OCI-LY3 (cell line): ENCODE data around the gene UPF1.

Experiments used
- H2AFZ ChIP-seq: fragments of 200-600, 300-600 bp; shearing (Covaris generic); 2 replicates; pipeline ENCODE4 v1.6.0; 2014; ENCODE audit warnings: antibody characterized with exemption, low read depth, low read length
- H3K27ac ChIP-seq: fragments of 200-600, 300-600 bp; sonication (generic); 2 replicates; pipeline ENCODE4 v1.5.1; 2014; ENCODE audit warnings: mild to moderate bottlenecking, low read length, moderate library complexity, mixed read lengths
- H3K27me3 ChIP-seq: fragments of 200-600, 300-600 bp; sonication (generic); 2 replicates; pipeline ENCODE4 v1.6.1; 2014; ENCODE audit warnings: low read depth, low read length, mixed read lengths
- H3K36me3 ChIP-seq: fragments of 200-600, 300-600 bp; sonication (generic); replicated peaks from 2 replicates; pipeline ENCODE3; 2014; ENCODE audit warnings: low read depth, low read length, mixed read lengths
- H3K4me1 ChIP-seq: fragments of 300-600, 200-600 bp; sonication (generic); 2 replicates; pipeline ENCODE4 v1.6.1; 2014; ENCODE audit warnings: low read length, mixed read lengths
- H3K4me2 ChIP-seq: fragments of 200-600, 300-600 bp; sonication (generic); 2 replicates; pipeline ENCODE4 v1.6.1; 2014; ENCODE audit warnings: low read length, mixed read lengths
- H3K4me3 ChIP-seq: fragments of 300-600, 200-600 bp; sonication (generic); 2 replicates; pipeline ENCODE4 v1.5.1; 2014; ENCODE audit warnings: antibody characterized with exemption, mild to moderate bottlenecking, low read length, moderate library complexity
- H3K79me2 ChIP-seq: fragments of 300-600, 200-600 bp; shearing (Covaris generic); 2 replicates; pipeline ENCODE4 v1.6.1; 2014; ENCODE audit warnings: mild to moderate bottlenecking, low read length, mixed read lengths
- H3K9ac ChIP-seq: fragments of 300-600, 200-600 bp; shearing (Covaris generic); 2 replicates; pipeline ENCODE4 v1.6.0; 2014; ENCODE audit warnings: mild to moderate bottlenecking, low read length, moderate library complexity
- H3K9me3 ChIP-seq: fragments of 200-600, 300-600 bp; shearing (Covaris generic); 2 replicates; pipeline ENCODE4 v1.6.1; 2014; ENCODE audit warnings: low read length, mixed read lengths; ENCODE audit not compliant: insufficient read depth
- H4K20me1 ChIP-seq: fragments of 200-600, 300-600 bp; sonication (generic); 2 replicates; pipeline ENCODE4 v1.6.1; 2016; ENCODE audit warnings: low read length, mixed read lengths; ENCODE audit not compliant: insufficient read depth
- EZH2phosphoT487 ChIP-seq: fragments of 200-600 bp; shearing (Covaris generic); IDR thresholded peaks from 2 replicates; pipeline ENCODE4 v1.6.1; 2018; ENCODE audit warnings: antibody characterized with exemption, mixed run types, low read depth
- TF ChIP-seq, protein P1 (sequence below): fragments of 200-600, 300-600 bp; sonication (generic); IDR thresholded peaks from 2 replicates; pipeline ENCODE4 v1.5.1; 2014; ENCODE audit warnings: antibody characterized with exemption, low read length, low read depth

UPF1 gene

DNA sequence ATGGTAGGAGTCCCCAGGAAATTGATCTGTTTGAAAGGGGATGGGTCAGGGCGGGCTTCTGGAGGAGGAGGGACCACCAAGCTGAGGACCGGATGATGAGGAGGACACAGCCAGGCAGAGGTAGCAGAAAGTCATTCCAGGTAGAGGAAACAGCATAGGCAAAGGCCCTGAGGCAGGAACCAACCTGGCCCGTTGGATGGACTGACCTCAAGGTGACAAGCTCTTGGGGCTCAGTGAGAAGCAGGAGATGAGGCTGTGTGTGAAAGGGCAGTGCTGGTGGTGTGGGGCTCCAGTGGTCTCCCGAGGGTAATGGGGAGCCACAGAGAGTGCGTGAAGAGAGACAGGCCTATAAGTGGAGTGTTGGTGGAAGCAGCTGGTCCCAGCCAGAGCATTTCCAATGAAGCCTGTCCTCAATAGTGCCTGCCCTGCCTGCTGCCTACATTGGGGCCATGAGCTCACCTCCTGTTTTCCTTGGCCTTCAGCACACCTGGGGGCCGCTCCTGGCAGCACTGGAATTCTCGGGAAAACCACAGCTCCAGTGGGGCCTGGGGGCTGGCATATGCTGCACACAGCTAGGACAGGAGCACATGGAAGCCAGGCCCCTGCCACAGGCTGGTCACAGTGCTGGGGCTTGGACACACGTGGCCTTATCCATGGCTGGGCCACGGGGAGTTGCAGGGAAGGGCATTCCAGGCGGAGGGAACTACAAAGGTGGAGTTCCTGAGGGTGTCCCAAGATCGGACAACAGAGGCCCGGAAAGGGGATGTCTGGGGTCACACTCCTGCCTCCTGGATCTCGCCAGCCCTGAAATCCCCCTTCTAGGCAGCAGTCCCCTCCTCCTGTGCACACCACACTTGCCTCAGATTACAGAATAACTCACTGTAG lies 38.4 kb upstream of the UPF1 start:
- Histone ChIP-seq H3K27me3 (peaks cover 59% of the 10 kb centered on the region), H4K20me1 (no peaks in the 10 kb centered on the region), H3K4me2 (no peak overlapping the region), H3K9me3 (no peaks in the 10 kb centered on the region), H3K27ac (no peak overlapping the region), H3K36me3 (no peaks in the 10 kb centered on the region), H3K9ac (no peak overlapping the region), H3K4me3 (no peak overlapping the region), H3K79me2 (no peaks in the 10 kb centered on the region), H2AFZ (no peak overlapping the region), H3K4me1 (peaks cover 31% of the 10 kb centered on the region)
- no peak for TF ChIP-seq EZH2phosphoT487
- TF ChIP-seq, protein P1, sequence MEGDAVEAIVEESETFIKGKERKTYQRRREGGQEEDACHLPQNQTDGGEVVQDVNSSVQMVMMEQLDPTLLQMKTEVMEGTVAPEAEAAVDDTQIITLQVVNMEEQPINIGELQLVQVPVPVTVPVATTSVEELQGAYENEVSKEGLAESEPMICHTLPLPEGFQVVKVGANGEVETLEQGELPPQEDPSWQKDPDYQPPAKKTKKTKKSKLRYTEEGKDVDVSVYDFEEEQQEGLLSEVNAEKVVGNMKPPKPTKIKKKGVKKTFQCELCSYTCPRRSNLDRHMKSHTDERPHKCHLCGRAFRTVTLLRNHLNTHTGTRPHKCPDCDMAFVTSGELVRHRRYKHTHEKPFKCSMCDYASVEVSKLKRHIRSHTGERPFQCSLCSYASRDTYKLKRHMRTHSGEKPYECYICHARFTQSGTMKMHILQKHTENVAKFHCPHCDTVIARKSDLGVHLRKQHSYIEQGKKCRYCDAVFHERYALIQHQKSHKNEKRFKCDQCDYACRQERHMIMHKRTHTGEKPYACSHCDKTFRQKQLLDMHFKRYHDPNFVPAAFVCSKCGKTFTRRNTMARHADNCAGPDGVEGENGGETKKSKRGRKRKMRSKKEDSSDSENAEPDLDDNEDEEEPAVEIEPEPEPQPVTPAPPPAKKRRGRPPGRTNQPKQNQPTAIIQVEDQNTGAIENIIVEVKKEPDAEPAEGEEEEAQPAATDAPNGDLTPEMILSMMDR, result no peak

DNA sequence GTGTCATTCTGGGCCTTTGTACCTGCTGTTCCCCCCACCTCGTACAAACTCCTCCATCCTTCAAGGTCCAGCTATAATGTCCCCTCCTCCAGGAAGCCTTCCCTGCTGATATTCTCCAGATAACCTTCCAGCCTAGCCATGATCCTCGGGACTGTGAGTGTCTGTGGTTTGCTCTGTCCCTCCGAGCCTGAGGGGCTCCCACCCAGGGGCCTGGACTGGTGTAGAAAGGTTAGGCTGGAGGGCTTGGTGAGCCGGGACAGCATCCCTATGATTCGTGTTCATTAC lies 37.8 kb upstream of the UPF1 start:
- TF ChIP-seq EZH2phosphoT487, result no peak
- TF ChIP-seq, protein P1, result no peak
- H2AFZ ChIP-seq, result no peak overlapping the region
- H4K20me1 ChIP-seq, result no peaks in the 10 kb centered on the region
- no peaks in the 10 kb centered on the region for H3K79me2 ChIP-seq
- no peaks in the 10 kb centered on the region for H3K36me3 ChIP-seq
- no peaks in the 10 kb centered on the region for H3K9me3 ChIP-seq
- no peak overlapping the region for H3K27ac ChIP-seq
- no peak overlapping the region for H3K4me2 ChIP-seq
- H3K4me1 ChIP-seq, result peaks cover 30% of the 10 kb centered on the region
- no peak overlapping the region for H3K4me3 ChIP-seq
- peaks cover 63% of the 10 kb centered on the region for H3K27me3 ChIP-seq
- no peak overlapping the region for H3K9ac ChIP-seq

DNA sequence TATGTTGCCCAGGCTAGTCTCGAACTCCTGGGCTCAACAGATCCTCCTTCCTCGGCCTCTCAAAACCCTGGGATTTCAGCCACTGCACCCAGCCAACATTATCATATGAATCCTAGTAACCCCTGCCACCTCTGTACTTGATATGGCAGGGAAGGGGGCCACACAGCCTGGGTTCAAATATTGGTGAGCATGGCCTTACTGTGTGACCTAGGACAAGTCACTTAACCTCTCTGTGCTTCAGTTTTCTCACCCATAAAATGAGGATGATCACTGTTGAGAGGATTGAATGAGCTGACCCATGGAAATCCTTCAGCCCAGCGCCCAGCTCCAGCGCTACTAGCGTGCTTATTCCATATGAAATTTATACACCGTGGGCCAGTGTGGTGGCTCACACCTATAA lies 37.1 kb upstream of the UPF1 start:
- TF ChIP-seq EZH2phosphoT487, result no peak
- TF ChIP-seq, protein P1, result no peak
- no peaks in the 10 kb centered on the region for H3K36me3 ChIP-seq
- H3K4me3 ChIP-seq, result no peak overlapping the region
- no peaks in the 10 kb centered on the region for H3K79me2 ChIP-seq
- peaks cover 23% of the 10 kb centered on the region for H3K4me1 ChIP-seq
- H3K9ac ChIP-seq, result no peak overlapping the region
- H3K27me3 ChIP-seq, result peaks cover 66% of the 10 kb centered on the region
- H3K27ac ChIP-seq, result no peak overlapping the region
- H2AFZ ChIP-seq, result no peak overlapping the region
- no peaks in the 10 kb centered on the region for H3K9me3 ChIP-seq
- no peak overlapping the region for H3K4me2 ChIP-seq
- H4K20me1 ChIP-seq, result no peaks in the 10 kb centered on the region

DNA sequence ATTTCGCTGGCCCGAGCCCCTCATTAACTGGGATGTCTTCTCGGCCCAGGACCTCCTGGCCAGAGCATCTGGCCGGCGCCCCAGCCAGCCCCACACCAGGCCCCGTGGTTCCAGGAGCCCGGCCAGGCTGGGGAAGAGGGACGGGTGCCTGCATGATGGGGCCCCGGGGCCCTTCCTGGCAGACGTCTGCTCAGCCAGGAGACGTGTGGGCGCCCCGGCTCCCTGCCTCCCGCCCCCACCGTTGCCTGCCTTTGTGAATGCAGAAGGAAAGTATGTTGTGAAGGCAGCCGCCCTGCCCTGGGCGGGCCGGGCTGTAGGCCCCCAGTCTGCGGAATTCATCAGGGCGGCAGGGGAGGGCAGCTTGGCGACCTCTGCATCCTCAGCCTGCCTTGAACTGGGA lies 36.2 kb upstream of the UPF1 start:
- H4K20me1 ChIP-seq, result no peaks in the 10 kb centered on the region
- H3K9ac ChIP-seq, result no peak overlapping the region
- peaks cover 18% of the 10 kb centered on the region for H3K4me1 ChIP-seq
- no peak for TF ChIP-seq EZH2phosphoT487
- TF ChIP-seq, protein P1, result no peak
- H3K27ac ChIP-seq, result no peak overlapping the region
- H3K9me3 ChIP-seq, result no peaks in the 10 kb centered on the region
- no peak overlapping the region for H3K4me3 ChIP-seq
- H3K36me3 ChIP-seq, result no peaks in the 10 kb centered on the region
- no peak overlapping the region for H3K4me2 ChIP-seq
- no peaks in the 10 kb centered on the region for H3K79me2 ChIP-seq
- H3K27me3 ChIP-seq, result peaks cover 63% of the 10 kb centered on the region
- H2AFZ ChIP-seq, result no peak overlapping the region
